GM23248 (cell line): ENCODE results near the gene RTTN. TPM values are rescaled to one million over a fixed set of nuclear protein-coding genes. Genes with fewer than 3 reads are reported as not detected.

ENCODE experiments used
- DNase-seq: peaks from one replicate; pipeline ENCODE4 v3.0.0-alpha.2; 2015
- H2AFZ ChIP-seq: fragments of 200-600 bp; sonication (generic); 2 replicates; pipeline ENCODE4 v1.6.1; 2016; ENCODE audit warnings: antibody characterized with exemption
- H3F3A ChIP-seq: fragments of 200-600 bp; sonication (generic); 2 replicates; pipeline ENCODE4 v1.6.1; 2016; ENCODE audit warnings: mild to moderate bottlenecking, antibody characterized with exemption, mixed run types; ENCODE audit not compliant: insufficient read depth
- H3K27ac ChIP-seq: fragments of 200-600 bp; sonication (generic); 2 replicates; pipeline ENCODE4 v1.5.1; 2016; ENCODE audit warnings: mild to moderate bottlenecking
- H3K27me3 ChIP-seq: fragments of 200-600 bp; sonication (generic); replicated peaks from 2 replicates; pipeline ENCODE4 v1.6.1; 2016; ENCODE audit warnings: mild to moderate bottlenecking; ENCODE audit not compliant: insufficient read depth
- H3K36me3 ChIP-seq: fragments of 200-600 bp; sonication (generic); 2 replicates; pipeline ENCODE4 v1.6.1; 2016; ENCODE audit warnings: low read depth, mild to moderate bottlenecking
- H3K4me1 ChIP-seq: fragments of 200-600 bp; sonication (generic); 2 replicates; pipeline ENCODE4 v1.6.1; 2016; ENCODE audit warnings: mild to moderate bottlenecking; ENCODE audit not compliant: insufficient read depth
- H3K4me2 ChIP-seq: fragments of 200-600 bp; sonication (generic); one replicate; pipeline ENCODE4 v1.6.1; 2016; ENCODE audit warnings: mild to moderate bottlenecking; ENCODE audit not compliant: unreplicated experiment
- H3K4me3 ChIP-seq: fragments of 200-600 bp; sonication (generic); 2 replicates; pipeline ENCODE4 v1.5.1; 2016; ENCODE audit warnings: mild to moderate bottlenecking
- H3K79me2 ChIP-seq: fragments of 200-600 bp; sonication (generic); 2 replicates; pipeline ENCODE4 v1.6.1; 2016; ENCODE audit warnings: mild to moderate bottlenecking; ENCODE audit not compliant: insufficient read depth
- H3K9ac ChIP-seq: fragments of 200-600 bp; sonication (generic); 2 replicates; pipeline ENCODE4 v1.6.1; 2016; ENCODE audit warnings: mild to moderate bottlenecking
- H3K9me2 ChIP-seq: fragments of 200-600 bp; sonication (generic); 2 replicates; pipeline ENCODE4 v1.6.1; 2016; ENCODE audit warnings: mixed run types, mild to moderate bottlenecking, moderate library complexity; ENCODE audit not compliant: insufficient read depth
- H3K9me3 ChIP-seq: fragments of 200-600 bp; sonication (generic); one replicate; pipeline ENCODE4 v1.6.1; 2017; ENCODE audit warnings: low read depth
- H4K20me1 ChIP-seq: fragments of 200-600 bp; sonication (generic); 2 replicates; pipeline ENCODE4 v1.6.0; 2016; ENCODE audit not compliant: insufficient read depth
- EZH2 ChIP-seq: fragments of 200-600 bp; sonication (generic); IDR thresholded peaks from 2 replicates; pipeline ENCODE4 v1.6.1; 2018; ENCODE audit warnings: antibody characterized with exemption, mild to moderate bottlenecking; ENCODE audit not compliant: insufficient read depth, poor library complexity, severe bottlenecking
- EZH2phosphoT487 ChIP-seq: fragments of 200-600 bp; sonication (generic); IDR thresholded peaks from 2 replicates; pipeline ENCODE4 v1.6.1; 2018; ENCODE audit warnings: antibody characterized with exemption, moderate library complexity, mild to moderate bottlenecking, low read depth; ENCODE audit not compliant: insufficient read depth
- WGBS, 2 experiments: methylation state at CpG; one replicate each; pipeline ENCODE4 v1.1.6; 2015 to 2017; ENCODE audit warnings: low lambda C conversion rate in 2 of 2, low coverage in 1 of 2; ENCODE audit errors: missing lambda C conversion rate in 2 of 2; 5-methylcytosine and 5-hydroxymethylcytosine counted together
- in situ Hi-C: fragments of 300-500 bp; cut with MboI; formaldehyde crosslinking; loops from 2 replicates; pipeline ENCODE4 v1.15.0; 2020
- polyA plus RNA-seq: library from polyadenylated mRNA; unstranded; fragments of >200 nt; fragmentation: Nextera tagmentation; extraction: Ambion mirVana; gene quantifications from 2 replicates; pipeline ENCODE4 v1.2.1, GENCODE V29; 2016
- total RNA-seq: library from RNA; depleted of rRNA; stranded (reverse); fragments of >200 nt; shearing (Covaris generic); gene quantifications from 2 replicates; pipeline ENCODE4 v1.2.3, GENCODE V29; 2014

The RTTN gene
- total and polyA plus RNA-seq, 2 experiments from 2014 or later = 12.4 to 19.3 TPM

- 39 to 41% methylated on average over 1 of the region's 1 CpG for WGBS, 2 experiments
- Histone ChIP-seq H3K79me2 (0 out of 2 replicates have a peak, but pooled peaks cover 4% of the 10 kb centered on the region), H3K9me3 (no peaks in the 10 kb centered on the region), H3K27ac (no peak overlapping the region), H3K4me2 (peak overlapping the region; percentile 53), H4K20me1 (no peaks in the 10 kb centered on the region), H3K27me3 (no peaks in the 10 kb centered on the region), H3K9ac (no peak overlapping the region), H3K4me3 (no peak overlapping the region), H3K36me3 (no peaks in the 10 kb centered on the region), H3K9me2 (no peaks in the 10 kb centered on the region), H3K4me1 (peaks cover 11% of the 10 kb centered on the region), H3F3A (peaks cover 15% of the 10 kb centered on the region; the same call in 1 of the 2 replicates), H2AFZ (peak overlapping the region; percentile 46)
- no peak for DNase-seq
- in situ Hi-C loops = no loop called here
- no peak for TF ChIP-seq EZH2phosphoT487
- no peak for TF ChIP-seq EZH2
Measured at GRCh38 chr18:70160073-70160678, 45.3 kb downstream of the RTTN start.

DNA sequence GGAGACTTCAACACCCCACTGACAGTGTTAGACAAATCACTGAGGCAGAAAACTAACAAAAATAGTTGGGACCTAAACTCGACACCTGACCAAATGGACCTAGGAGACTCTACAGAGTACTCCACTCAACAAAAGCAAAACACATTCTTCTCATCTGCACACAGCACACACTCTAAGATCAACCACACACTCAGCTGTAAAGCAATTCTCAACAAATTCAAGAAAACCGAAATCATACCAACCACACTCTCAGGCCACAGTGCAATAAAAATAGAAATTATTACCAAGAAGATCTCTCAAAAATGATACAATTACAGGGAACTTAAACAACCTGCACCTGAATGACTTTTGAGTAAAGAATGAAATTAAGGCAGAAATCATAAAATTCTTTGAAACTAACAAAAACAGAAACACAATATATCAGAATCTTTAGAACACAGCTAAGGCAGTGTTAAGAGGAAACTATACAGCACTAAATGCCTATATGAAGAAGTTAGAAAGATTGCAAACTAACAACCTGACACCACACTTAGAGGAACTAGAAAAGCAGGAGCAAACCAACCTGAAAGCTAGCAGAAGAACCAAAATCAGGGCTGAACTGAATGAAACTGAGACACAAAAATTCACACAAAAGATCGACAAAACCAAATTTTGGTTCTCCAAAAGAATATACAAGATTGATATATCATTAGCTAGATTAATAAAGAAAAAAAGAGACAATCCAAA lies 46.3 kb downstream of the RTTN start:
- no peak overlapping the region for H3K27ac ChIP-seq
- H3F3A ChIP-seq = peaks cover 25% of the 10 kb centered on the region
- 0 out of 2 replicates have a peak, but pooled peaks cover 4% of the 10 kb centered on the region for H3K79me2 ChIP-seq
- no peak overlapping the region for H3K4me3 ChIP-seq
- H3K36me3 ChIP-seq = no peaks in the 10 kb centered on the region
- TF ChIP-seq EZH2 = no peak
- TF ChIP-seq EZH2phosphoT487 = no peak
- peaks cover 21% of the 10 kb centered on the region for H3K4me1 ChIP-seq
- H3K9ac ChIP-seq = no peak overlapping the region
- H3K4me2 ChIP-seq = peak overlapping the region; percentile 53
- H3K9me2 ChIP-seq = no peaks in the 10 kb centered on the region
- no peak overlapping the region for H2AFZ ChIP-seq
- 97 to 99% methylated on average over 3 of the region's 3 CpGs for WGBS, 2 experiments
- H4K20me1 ChIP-seq = no peaks in the 10 kb centered on the region
- no peaks in the 10 kb centered on the region for H3K9me3 ChIP-seq
- no peaks in the 10 kb centered on the region for H3K27me3 ChIP-seq
- in situ Hi-C loops = no loop called here
- no peak for DNase-seq

DNA sequence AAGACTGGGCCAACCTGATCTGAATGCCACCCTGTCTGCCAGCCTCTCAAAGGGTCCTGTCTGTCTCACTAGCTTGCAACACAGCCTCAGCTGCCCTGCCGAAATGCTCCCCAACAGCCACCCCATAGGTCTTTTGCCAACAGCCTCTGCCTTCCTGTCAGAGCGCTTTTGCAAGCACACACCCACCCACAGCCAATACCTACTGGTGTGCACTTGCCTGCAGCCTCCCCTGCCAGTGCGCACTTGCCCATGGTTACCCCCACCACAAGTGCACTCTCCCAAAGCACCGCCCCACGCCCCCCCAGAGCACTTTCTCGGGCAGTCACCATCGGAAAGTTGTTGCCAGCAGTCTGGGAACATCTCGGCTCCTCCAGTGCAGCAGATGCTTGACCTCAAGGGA lies 48.6 kb downstream of the RTTN start:
- Histone ChIP-seq H2AFZ (no peak overlapping the region), H3F3A (peaks cover 27% of the 10 kb centered on the region), H3K9me2 (no peaks in the 10 kb centered on the region), H3K9me3 (no peaks in the 10 kb centered on the region), H3K27me3 (no peaks in the 10 kb centered on the region), H3K27ac (no peak overlapping the region), H3K36me3 (no peaks in the 10 kb centered on the region), H3K79me2 (peaks cover 14% of the 10 kb centered on the region; the same call in 1 of the 2 replicates), H3K4me2 (no peak overlapping the region), H3K4me1 (peaks cover 29% of the 10 kb centered on the region), H4K20me1 (no peaks in the 10 kb centered on the region), H3K9ac (no peak overlapping the region), H3K4me3 (no peak overlapping the region)
- WGBS, 2 experiments = 97 to 100% methylated on average over 8 of the region's 8 CpGs
- in situ Hi-C loops = no loop called here
- DNase-seq = no peak
- TF ChIP-seq EZH2 (no peak), EZH2phosphoT487 (no peak)

DNA sequence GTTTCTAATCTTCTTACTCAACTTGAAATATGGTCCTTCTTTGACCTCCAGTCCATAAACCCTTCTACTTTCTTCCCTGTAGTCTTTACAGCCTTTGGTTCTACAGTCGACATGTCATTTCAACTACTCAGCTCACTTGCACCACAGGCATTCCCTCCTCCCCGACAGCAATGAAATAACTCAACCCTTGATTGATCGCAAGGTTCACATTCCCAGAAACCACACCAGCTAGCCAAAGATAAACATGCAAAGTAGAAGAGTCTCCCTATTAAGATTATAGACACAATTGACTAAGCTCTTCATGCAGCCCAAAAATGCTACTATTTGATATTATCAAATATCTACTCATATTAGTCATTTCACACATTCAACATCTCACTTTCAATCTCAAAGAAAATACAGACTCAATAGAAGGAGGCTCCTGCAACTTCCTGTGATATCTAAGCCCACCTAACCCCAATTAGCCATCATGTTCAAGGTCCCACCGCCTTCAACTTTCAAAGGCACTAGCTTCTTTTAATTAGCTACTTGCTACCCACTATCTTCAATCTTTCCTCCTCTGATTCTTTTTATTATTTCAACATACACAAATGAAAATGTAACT lies 50.8 kb downstream of the RTTN start:
- no peaks in the 10 kb centered on the region for H3K27me3 ChIP-seq
- peaks cover 17% of the 10 kb centered on the region; the same call in 1 of the 2 replicates for H3K79me2 ChIP-seq
- TF ChIP-seq EZH2 (no peak), EZH2phosphoT487 (0 out of 2 replicates have a peak, but pooled peaks have one; percentile 56)
- 34% methylated on average over 4 of the region's 4 CpGs for WGBS, 2 experiments
- H3K4me3 ChIP-seq = peak overlapping the region; percentile 31
- no peaks in the 10 kb centered on the region for H3K9me2 ChIP-seq
- H3K36me3 ChIP-seq = peaks cover 9% of the 10 kb centered on the region; the same call in 1 of the 2 replicates
- H4K20me1 ChIP-seq = no peaks in the 10 kb centered on the region
- H3K9ac ChIP-seq = no peak overlapping the region
- peaks cover 23% of the 10 kb centered on the region for H3K4me1 ChIP-seq
- H3K4me2 ChIP-seq = peak overlapping the region; percentile 54
- H3K27ac ChIP-seq = 0 out of 2 replicates have a peak overlapping the region, but pooled peaks have one; percentile 18
- H3K9me3 ChIP-seq = no peaks in the 10 kb centered on the region
- in situ Hi-C loops = no loop called here
- H3F3A ChIP-seq = peaks cover 16% of the 10 kb centered on the region
- H2AFZ ChIP-seq = no peak overlapping the region
- peak; percentile 60 for DNase-seq
